WERI-Rb-1 (cell line): ENCODE measurements around the gene ASIC4.

Experiments
- DNase-seq: peaks from one replicate; pipeline ENCODE4 v3.0.0-alpha.2; 2020
- H3K27ac ChIP-seq: fragments of 250-450 bp; sonication (Bioruptor Pico); 2 replicates; pipeline ENCODE4 v1.5.1; 2020; ENCODE audit warnings: mild to moderate bottlenecking, moderate library complexity
- H3K27me3 ChIP-seq: fragments of 250-450 bp; sonication (Bioruptor Pico); 2 replicates; pipeline ENCODE4 v1.5.1; 2021; ENCODE audit warnings: mild to moderate bottlenecking, low read depth, moderate library complexity; ENCODE audit not compliant: insufficient read depth, severe bottlenecking
- H3K36me3 ChIP-seq: fragments of 250-450 bp; sonication (Bioruptor Pico); 2 replicates; pipeline ENCODE4 v1.5.1; 2020; ENCODE audit warnings: mild to moderate bottlenecking, moderate library complexity
- H3K4me3 ChIP-seq: 2 replicates; pipeline ENCODE4 v1.5.1; 2011; ENCODE audit warnings: low read depth, mild to moderate bottlenecking, control low read depth, low read length
- H3K9me3 ChIP-seq: fragments of 250-450 bp; sonication (Bioruptor Pico); 2 replicates; pipeline ENCODE4 v1.5.1; 2021; ENCODE audit warnings: mild to moderate bottlenecking, moderate library complexity; ENCODE audit not compliant: severe bottlenecking
- TF ChIP-seq, protein P1 (sequence below): IDR thresholded peaks from 2 replicates; pipeline ENCODE4 v1.5.1; 2011; ENCODE audit warnings: low read depth, mild to moderate bottlenecking, control low read depth, inconsistent platforms, low read length

The ASIC4 gene

DNA sequence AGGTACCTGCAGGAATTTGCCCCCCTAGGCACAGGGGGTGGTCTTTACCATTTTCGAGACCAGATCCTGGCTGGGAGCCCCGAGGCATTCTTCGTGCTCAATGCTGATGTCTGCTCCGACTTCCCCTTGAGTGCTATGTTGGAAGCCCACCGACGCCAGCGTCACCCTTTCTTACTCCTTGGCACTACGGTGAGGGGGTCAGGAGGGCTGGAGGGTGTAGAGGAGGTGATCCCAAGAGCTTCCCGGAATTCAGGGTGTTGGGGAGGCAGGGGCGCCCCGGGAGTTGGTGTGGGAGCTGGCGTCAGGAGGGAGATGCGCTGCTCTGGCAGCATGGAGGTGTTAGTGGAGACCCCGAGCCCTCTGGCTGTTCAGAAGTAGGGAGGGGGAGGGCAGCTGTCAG lies 12.4 kb upstream of the ASIC4 start:
- no peak overlapping the region for H3K4me3 ChIP-seq
- H3K9me3 ChIP-seq = no peaks in the 10 kb centered on the region
- TF ChIP-seq, protein P1, sequence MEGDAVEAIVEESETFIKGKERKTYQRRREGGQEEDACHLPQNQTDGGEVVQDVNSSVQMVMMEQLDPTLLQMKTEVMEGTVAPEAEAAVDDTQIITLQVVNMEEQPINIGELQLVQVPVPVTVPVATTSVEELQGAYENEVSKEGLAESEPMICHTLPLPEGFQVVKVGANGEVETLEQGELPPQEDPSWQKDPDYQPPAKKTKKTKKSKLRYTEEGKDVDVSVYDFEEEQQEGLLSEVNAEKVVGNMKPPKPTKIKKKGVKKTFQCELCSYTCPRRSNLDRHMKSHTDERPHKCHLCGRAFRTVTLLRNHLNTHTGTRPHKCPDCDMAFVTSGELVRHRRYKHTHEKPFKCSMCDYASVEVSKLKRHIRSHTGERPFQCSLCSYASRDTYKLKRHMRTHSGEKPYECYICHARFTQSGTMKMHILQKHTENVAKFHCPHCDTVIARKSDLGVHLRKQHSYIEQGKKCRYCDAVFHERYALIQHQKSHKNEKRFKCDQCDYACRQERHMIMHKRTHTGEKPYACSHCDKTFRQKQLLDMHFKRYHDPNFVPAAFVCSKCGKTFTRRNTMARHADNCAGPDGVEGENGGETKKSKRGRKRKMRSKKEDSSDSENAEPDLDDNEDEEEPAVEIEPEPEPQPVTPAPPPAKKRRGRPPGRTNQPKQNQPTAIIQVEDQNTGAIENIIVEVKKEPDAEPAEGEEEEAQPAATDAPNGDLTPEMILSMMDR = no peak
- H3K27ac ChIP-seq = peak overlapping the region; percentile 30
- H3K36me3 ChIP-seq = peaks cover 14% of the 10 kb centered on the region
- no peaks in the 10 kb centered on the region for H3K27me3 ChIP-seq
- DNase-seq = no peak

DNA sequence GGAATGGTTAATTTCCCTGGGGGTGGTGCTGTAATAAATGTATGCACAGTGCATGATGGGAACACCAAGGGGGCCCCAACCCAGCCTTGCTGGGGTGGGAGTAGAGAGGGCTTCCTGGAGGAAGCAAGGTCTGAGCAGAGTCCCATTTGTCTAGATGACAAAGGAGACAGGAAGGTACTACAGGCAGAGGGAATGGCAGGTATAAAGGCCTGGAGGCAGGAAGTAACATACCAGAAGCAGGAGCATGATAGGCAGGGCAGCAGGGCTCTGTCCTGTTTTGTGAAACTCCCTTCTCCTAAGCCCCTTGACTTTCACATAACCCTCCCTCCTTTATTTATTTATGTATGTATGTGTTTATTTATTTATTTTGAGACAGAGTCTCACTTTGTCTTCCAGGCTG lies 11.7 kb upstream of the ASIC4 start:
- H3K4me3 ChIP-seq = no peak overlapping the region
- H3K27me3 ChIP-seq = no peaks in the 10 kb centered on the region
- peaks cover 14% of the 10 kb centered on the region for H3K36me3 ChIP-seq
- TF ChIP-seq, protein P1 = no peak
- no peaks in the 10 kb centered on the region for H3K9me3 ChIP-seq
- no peak for DNase-seq
- H3K27ac ChIP-seq = peak overlapping the region; percentile 30

DNA sequence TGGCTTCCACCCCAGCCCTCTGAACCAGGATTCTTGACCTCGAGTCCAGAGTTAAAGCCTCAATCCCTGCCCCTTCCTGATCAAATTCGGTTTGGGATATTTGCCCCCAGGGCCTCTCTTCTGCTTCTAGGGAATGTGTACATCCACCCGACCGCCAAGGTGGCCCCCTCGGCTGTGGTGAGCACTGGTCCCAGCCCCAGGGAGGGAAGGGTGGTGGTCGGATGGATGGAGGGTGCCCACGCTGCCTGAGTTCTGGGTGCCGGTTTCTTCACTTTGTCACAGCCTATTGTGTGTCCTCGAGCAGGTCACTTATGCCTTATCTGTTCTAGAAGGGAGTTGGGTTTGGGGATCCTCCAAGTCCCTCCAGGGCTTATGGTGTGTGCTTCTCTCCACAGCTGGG lies 8.7 kb upstream of the ASIC4 start:
- Histone ChIP-seq H3K9me3 (no peaks in the 10 kb centered on the region), H3K27ac (no peak overlapping the region; the same call in 1 of the 2 replicates), H3K4me3 (no peak overlapping the region), H3K36me3 (peaks cover 14% of the 10 kb centered on the region), H3K27me3 (no peaks in the 10 kb centered on the region)
- no peak for DNase-seq
- TF ChIP-seq, protein P1 = no peak

DNA sequence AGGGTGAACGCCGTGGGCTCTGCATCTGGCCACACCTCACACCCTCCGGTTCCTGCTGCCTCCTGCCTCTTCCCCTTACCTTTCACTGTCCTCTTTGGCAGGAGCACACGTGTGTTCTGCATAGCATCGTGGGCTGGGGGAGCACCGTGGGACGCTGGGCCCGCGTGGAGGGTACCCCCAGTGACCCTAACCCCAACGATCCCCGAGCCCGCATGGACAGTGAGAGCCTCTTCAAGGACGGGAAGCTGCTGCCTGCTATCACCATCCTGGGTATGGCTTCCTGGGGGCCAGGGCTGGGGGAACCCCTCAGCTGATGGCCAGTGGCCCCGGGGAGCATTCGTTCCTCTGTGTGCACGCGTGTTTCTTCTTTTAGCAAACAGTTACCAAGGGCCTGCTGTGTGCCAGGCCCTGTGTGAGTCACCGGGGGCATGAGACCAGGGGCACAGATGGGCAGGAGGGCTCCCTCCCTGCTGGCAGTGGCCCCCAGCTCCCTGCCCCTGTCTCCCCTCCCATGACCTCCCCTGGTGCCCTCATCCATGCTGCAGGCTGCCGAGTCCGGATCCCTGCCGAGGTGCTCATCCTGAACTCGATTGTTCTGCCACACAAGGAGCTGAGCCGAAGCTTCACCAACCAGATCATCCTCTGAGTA lies 8.0 kb upstream of the ASIC4 start:
- peak overlapping the region; percentile 90 for H3K27ac ChIP-seq
- H3K27me3 ChIP-seq = no peaks in the 10 kb centered on the region
- TF ChIP-seq, protein P1 = no peak
- no peak overlapping the region for H3K4me3 ChIP-seq
- H3K36me3 ChIP-seq = peaks cover 14% of the 10 kb centered on the region
- no peaks in the 10 kb centered on the region for H3K9me3 ChIP-seq
- peak; percentile 38 for DNase-seq

DNA sequence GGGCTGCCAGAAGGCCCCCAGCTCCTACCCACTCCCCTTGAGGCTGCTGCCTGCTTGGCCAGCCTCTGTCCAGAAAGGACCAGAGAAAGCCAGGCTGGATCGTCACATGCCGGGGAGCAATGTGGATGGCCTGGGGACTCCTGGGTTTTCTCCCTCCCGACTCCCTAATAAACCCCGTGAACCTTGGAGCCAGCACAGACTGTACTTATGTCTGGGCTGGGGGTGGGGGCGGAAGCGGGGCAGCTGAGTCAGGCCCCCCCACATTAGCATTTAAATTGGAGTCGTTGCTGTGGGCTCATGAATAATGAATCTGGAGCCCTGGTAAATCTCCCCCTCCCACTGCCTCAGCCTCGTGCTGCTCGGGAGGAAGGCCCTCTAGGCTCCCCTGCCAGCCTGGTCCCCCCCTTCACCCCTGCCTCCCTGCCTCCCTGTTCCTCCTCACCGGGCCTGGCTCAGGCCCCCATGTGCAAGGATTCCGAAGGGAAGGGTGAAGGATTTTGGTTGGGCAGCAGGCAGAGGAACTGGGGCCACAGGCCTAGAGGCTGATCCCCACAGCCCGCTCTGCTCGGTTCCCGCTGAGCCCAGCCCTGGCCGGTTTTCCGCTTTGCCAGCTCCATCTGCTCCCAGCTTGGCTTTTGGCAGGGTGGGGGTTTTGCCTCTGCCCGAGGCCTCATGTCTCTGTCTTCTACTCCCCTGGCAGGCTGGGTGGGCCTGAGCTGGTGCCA lies 7.3 kb upstream of the ASIC4 start:
- H3K36me3 ChIP-seq = peaks cover 14% of the 10 kb centered on the region
- peak overlapping the region; percentile 90 for H3K27ac ChIP-seq
- TF ChIP-seq, protein P1 = no peak
- no peaks in the 10 kb centered on the region for H3K9me3 ChIP-seq
- H3K27me3 ChIP-seq = no peaks in the 10 kb centered on the region
- no peak overlapping the region for H3K4me3 ChIP-seq
- peak; percentile 85 for DNase-seq
